NCI-H2196 treated with DMSO at 0.1 percent for 48 hours (cell line): Measurements from ENCODE around the gene CALCB.

Experiments
- DNase-seq: peaks from one replicate; lab custom pipeline; 2025; ENCODE audit not compliant: unreplicated experiment; lab: John Stamatoyannopoulos, UW

CALCB gene

DNA sequence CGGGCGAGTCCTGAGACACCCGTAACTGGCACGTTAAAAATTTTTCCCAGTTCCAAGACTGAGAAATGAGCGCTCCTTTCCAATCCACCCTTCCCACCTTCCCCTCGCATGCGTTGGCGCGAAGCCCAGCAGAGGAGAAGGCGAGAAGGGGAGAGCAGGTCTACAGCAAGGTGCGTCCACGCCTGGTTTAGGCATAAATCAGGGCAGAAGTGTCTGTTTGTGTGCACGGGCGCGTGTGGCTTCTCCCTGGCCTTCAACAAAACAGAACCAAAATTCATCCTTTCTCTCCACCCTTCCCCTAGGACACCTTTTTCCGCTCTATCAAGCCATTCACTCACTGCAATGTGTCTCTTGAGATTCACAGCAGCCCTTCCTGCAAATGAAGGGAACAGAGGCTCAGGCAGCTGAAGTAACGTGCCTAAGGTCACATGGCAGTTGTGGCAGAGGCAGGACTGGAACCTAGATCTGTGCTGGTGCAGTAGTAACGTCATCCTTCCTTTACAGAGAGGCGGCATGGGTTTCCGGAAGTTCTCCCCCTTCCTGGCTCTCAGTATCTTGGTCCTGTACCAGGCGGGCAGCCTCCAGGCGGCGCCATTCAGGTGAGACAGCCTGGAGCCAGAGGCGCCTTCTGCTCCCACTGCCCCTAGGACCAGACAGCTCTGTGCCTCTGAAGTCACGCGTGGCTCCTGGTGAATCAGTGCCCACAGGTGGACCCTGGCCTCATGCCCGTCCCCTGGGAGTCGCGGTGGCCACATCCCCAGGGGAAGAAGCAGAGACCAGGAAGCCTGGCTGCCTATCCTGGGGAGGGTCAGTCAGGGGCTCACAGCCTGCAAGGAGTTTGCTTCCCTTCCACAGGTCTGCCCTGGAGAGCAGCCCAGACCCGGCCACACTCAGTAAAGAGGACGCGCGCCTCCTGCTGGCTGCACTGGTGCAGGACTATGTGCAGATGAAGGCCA, 1.1 kb downstream of the CALCB start:
- peak; percentile 93 for DNase-seq

DNA sequence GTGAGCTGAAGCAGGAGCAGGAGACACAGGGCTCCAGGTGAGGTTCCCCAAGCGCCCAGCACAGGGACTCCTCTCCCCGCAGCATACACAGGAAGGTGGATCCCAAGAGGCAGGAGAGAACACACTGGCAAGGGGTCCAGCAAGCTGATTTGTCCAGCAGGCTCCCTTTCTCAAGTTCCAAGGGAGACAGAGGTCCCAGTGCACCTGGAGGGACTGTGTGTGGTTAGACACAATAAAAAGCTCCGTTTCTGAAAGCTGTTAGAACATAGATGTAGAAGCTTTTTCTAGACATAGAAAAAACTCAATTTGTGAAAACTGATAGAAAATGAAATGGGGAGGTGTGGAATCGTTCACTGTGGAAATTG, 1.8 kb downstream of the CALCB start:
- no peak for DNase-seq

DNA sequence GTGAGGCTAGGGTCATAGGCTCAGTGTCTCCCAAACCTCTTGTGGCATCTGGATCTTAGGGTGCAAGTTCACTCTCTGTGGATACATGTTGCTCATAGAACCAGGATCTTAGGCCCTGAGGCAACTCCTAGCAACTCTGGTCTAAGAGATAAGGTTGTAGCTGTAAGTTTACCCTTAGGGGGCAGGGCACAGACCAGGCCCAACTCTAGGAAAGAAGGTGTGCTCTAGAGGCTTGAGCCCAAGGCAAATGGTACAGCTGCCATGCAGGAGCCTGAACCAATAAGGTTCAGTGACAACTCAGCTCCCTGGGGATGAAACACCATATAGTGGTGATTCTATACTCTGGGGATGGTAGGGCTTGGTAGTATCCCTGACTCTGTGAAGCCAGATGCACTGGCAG, 17.8 kb downstream of the CALCB start:
- no peak for DNase-seq

DNA sequence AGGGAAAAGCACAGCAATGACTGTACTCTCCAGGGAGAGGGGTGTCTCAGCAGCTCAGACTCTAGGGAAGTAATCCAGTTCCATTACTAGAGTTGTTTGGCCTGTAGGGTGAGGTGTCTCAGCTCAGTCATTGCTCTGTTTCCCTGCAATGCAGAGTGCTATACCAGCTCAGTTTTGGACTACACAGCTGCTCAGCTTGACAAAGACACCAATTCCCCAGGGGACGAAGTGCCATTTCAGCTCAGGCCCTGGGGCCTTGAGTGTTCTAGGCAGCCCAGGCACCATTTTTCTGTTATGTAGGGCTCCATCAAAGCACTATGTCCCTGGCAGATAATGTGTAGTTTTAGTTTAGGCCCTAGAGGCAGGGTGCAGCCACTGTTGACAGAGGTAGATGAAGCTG, 18.2 kb downstream of the CALCB start:
- DNase-seq = no peak

DNA sequence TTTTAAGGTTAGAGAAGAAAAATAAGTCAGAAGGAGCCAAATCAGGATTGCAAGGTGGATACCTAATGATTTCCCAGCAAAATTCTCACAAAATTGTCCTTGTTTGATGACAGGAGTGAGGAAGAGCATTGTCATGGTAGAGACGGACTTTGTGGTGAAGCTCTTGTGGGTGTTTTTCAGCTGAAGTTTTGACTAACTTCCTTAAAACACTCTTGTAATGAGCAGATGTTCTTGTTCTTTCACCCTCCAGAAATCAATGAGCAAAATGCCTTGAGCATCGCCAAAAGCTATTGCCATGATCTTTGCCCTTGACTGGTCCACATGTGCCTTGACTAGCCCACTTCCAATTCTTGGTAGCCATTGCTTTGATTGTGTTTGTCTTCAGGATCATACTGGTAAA, 20.0 kb downstream of the CALCB start:
- no peak for DNase-seq

DNA sequence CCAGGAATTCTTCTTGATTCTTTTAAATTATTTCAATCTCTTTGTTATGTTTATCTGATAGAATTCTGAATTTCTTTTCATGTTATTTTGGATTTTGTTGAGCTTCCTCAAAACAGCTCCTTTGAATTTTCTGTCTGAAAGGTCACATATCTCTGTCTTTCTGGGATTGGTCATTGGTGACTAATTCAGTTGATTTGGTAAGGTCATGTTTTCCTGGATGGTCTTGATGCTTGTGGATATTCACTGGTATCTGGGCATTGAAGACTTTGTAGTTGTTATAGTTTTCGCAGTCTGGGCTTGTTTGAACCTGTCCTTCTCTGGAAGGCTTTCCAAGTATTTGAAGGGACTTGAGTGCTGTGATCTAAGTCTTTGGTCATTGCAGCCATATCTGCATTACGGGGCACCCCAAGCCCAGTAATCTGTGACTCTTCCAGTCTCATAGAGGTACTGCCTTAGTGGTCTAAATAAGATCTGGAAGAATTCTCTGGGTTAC, 22.4 kb downstream of the CALCB start:
- no peak for DNase-seq

DNA sequence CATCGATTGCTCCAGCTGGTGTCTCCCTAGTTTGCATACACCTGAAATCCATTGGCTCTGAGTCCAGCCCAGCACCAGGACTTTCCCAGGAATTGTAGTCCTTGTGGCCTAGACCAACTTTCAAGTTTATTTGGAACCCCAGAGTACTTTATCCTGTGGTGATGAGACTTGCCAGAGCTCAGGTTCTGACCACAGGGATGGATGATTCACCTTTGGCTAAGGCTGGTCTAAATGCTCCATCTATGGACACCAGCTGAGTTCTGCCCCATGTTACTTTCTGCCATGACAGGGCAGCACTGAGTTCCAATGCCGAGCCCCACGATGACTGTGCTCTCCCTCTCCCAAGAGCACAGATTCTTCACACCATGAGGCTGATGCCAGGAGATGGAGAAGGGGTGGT, 24.0 kb downstream of the CALCB start:
- DNase-seq = no peak

DNA sequence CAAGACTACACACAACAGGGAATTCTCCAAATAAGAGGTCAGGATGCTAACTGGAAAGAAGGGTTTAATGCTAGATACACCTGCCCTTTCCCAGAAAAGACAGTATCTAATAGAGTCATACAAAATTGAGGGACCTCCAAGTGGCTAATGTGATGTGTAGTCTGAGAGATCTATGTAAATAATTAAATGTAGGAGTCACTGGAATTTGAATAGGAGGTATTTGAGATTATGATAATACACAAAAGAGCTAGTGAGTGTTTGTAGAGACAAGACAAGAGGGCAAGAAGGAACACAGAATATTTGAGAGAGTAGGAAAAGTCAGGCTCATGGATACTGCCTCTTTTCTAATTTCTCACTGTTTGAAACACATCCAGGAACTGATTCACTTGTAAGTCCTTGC, 25.9 kb downstream of the CALCB start:
- DNase-seq = no peak

DNA sequence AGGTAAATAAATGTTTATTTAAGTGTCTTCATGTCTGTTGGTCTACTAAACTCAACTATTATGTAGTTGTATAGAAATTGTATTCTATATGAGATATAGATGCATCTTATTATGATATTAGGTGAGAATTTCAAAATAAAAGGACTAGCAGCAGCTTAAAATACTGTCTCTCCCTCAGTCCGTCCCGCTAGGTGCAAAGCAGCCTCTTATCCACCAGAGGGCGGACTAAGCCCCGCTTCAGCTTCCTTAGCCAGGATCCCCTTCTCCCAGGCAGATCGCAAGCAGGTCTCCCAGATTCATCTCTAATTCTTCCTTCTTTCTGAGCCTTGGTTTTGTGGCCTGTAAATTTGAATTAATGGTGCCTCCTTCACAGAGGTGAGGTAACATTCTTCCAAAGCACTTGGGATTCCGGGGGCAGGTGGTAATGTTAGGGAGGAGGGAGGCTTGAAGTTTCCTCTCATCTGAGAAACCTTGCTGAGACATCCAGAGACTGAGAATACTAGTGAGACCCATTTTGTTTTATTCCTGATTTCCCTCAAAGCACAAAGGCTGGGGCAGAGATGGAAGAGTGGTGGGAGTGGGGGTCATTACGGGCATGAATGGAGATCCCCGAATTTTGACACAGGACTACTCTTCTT, 27.8 kb downstream of the CALCB start:
- peak; percentile 31 for DNase-seq

DNA sequence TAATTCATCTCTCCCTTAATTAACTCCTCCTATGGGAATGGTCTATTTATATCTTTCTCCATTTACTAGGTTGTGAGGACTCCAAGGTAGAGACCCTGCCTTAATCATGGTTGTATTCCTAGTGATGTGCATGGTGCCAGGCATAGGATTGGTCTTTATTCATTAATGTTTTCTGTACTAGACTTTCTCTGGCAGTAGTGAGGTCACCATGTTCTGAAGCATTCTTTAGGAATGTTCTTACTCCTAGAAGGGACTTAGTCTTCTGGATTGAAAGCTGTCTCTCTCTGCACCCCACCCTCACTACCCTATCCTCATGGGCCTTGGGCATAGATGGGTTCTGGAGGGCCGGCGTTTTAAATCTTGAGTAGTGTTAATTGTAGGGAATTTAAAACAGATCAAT, 30.8 kb downstream of the CALCB start:
- DNase-seq = no peak

DNA sequence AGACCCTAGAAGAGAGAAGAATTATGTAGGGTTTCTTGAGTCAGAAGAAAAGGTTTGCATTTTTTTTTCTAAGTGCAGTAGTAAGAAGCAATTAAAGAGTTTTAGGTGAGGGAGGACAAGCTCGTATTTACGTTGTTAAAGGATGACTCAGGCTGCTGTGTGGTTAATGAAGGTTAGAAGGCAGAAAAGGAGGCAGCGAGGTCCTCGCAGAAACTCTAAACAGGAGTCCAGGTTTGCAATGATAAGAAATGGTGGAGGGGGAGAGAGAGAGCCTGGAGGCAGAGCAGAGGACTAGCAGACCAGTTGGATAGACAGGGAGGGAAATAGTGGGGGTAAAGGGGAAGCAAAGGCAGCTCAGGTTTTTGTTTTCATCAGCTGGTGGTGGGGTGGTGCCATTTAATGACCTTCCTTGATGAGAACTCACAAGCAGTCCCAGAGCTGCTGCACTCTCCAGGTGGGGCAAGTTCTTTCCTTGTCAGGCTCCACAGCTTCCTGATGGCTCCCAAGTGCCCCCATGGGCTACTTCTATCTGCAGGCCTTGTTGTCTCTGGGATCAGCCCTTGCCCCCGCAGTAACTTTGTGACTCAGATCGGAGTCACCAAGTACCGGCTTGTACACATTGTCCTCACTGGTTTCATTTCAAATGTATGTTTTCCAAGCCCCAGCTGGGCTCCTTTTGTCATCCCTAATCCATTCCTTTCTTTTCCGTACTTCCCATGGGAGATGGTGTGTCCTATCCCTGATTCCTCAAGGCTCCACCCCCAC, 33.0 kb downstream of the CALCB start:
- no peak for DNase-seq

DNA sequence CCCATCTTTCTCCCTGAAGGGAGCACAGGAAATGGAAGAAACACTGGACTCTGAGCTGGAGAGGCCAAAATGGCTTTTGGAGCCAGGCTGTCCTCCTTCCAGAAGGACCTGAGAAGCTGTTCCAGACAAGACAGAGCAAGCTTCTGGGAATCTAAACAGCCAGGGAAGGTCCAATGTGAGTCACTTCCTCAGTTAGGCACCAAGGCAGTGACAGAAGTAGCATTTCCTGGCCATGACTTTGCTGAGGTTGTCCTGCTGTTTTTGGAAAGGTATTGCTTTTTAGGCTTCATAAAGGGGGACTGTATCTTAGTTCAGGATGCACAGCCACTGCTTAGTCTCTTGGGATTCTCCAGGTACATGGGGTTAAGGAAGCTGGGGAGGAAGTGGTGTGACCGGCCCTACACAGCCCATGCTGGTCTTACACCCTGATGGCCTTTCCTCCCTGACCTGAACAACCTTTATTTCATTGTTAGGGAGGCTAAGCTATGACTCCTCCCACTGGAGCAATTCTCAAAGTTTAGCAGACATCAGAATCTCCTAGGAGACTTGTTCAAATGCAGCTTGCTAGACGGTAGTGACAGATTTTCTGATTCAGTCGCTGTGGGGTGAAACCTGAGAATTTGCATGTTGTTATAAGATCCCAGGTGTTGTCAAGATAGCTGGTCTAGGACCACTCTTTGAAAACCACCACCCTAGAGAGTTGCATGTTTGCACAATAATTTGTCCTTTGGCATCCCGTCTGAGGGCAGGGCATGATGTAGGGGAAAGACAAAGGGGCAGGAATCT, 34.5 kb downstream of the CALCB start:
- DNase-seq = no peak

DNA sequence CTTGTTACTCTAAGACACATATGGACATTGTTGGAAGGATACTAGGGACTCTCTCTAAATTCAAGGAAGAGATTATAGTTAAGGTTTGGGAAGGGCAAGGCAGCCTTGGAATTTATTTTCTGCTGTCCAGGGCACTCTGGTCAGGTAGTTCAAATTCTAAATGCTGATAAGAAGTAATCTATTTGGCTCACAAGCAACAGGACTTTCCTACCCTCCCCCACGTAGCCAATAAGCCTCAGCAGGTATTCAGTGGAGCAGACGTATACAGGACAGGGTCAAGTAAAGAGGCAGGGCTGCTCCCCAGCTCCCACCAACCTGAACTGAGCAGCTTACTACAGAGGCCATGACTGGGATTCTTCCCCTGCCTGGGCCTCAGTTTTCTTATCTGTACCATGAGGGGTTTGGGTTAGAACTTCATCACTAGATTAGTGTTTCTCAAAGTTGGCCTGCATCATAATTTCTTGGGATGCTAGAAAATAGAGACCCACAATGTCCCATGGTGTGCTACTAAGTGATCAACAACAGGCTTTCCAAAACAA, 35.3 kb downstream of the CALCB start:
- DNase-seq = no peak

DNA sequence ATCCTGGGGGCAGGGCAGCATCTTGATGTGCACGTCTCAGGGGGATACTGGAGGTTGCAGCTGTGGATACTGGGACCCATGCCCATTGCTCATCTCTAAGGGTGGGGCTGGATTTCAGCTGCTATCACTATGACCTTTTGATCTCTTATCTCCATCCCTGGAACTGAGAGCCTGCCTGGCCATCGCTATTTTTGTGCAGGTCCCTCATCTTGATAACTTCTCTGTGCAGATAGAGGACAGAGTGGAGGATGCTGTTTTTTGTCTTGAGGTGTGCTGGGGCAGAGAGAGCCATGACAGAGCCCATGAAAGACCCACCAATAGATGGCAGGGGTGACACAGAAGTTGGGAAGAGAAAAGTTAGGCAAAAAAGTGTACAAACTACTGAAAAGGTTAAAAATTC, 36.2 kb downstream of the CALCB start:
- no peak for DNase-seq

DNA sequence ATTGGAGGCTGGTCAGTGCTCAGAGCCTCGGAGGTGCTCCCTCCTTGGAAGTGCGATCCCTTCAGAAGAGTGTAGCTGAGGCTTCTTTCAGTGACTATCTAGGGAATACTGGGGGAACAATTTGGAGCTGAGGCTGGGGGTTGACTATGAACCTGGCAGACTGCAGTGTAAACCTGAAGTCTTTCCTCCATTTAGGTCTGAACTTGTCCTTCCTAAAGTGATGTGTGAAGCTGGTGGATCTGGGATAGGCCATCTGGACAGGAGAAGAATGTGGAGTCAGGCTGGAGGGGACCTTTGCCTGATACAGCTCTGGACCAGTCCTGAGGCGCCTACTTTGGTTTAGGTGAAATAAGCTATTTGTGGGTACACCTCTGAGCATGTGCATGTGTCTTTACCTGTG, 37.8 kb downstream of the CALCB start:
- no peak for DNase-seq

DNA sequence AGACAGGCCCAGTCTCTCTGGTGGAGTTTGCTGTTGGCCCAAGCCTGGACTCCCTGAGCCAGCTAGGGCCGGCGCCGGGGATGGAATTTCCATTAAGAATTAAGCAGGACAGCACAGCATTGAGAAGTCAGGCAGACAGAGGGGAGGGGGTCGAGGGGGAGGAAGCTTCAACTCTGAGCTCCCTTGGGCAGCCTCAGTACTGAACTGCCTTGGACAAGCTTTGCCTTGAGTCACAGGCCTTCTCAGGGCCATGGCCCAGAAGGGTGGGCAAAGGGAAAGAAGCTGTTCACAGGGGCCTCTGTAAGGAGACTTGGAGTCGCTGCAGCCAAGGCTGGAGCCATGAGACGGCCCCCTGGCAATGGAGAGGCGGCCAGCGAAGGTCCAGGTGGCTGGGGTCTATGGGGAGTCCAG, 38.7 kb downstream of the CALCB start:
- no peak for DNase-seq

DNA sequence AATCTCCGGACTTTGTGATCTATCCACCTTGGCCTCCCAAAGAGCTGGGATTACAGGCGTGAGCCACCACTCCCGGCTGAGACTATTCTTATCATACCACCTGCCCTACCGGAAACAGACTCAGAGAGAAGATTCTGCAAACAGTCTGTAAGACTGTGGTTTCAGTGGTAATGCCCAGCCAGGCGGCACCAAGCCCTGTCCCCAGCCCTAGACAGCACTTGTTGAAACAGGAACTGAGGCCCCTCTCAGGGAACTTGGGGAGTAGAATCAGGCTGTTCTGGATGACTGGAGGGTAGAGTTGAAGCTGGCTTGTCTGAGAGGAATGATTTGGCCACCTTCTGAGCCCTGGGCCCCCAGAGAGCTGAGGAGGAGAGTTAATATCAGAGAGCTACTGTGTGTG, 40.0 kb downstream of the CALCB start:
- no peak for DNase-seq

DNA sequence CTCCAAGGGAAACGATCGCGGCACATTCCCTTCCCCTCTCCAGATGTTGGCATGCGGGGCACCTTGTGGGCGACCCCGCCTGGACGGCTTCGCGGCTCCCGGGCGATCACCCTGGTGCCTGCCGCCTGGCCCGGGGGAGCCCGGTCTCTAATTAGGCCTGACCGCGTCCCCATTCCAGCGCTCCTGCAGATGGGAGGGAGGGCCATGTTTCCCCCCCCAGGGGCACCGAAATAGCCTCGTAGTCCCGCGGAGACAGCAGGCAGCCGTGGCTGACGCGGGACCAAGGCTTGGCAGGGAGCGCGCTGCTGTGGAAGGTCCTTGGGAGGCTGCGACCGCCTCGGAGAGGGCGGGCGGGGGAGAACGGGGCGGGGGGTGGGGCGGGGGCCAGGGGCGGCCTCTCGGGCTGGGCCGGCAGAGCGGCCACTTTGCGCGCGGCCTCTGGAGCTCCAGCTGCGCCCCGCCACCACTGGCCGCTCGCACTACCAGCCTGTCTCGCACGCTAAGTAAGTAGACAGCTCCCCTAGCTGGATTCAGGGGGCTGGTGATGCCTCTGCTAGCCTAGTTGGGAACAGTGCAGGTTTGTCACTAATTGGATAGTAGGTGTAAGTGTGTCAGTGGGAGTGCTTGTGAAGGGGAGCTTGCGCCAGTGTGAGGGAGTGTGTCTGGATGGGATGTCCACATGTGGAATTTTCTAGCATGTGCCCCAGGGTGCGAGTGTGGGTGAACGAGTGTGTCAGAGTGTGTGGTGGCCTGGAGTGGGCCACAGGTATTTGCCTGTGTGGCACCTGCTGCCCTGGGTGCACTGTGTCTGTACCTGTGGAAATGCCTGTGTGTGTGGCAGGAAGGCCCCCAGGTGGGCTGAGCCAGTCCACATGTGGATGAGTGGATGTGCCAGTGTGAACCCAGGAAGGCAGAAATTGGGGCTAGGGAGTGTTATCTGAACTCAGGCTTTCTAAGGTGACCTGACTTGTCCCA, 41.4 kb downstream of the CALCB start, which contains the start of gene INSC:
TSS of gene INSC (plus strand) at position 423 of the 975 bp plus-strand sequence. CDS start 34,252 bp downstream, outside the sequence.
- no peak for DNase-seq

DNA sequence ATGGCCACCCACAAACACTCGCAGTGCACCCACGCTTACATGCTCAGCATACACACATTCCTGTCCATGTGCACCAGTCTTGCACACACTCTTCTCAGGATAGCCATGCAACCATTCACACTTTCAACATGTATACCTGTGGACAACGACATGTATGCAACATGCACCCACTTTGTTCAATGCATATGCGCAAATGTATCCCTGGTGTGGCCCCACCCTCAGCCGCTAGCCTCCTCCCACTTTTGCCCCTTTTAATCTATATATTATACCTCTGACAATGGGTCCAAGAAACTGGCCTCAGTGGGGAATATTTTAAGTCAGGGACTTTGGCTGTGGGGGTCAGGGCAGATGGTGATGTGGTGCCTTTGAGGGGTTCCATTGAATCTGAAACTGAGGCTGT, 42.3 kb downstream of the CALCB start:
- no peak for DNase-seq
